GM12878 (cell line): ENCODE results near the gene IMPG2.

ENCODE experiments used
- POLR2AphosphoS5 ChIP-seq: IDR thresholded peaks from 2 replicates; pipeline ENCODE4 v1.6.1; 2011; ENCODE audit warnings: mild to moderate bottlenecking, low read length, inconsistent platforms
- STAT1 ChIP-seq: fragments of 450-650 bp; conservative IDR thresholded peaks from 2 replicates; pipeline ENCODE4 v1.6.1; 2014; ENCODE audit warnings: antibody characterized with exemption, mild to moderate bottlenecking
- ZBED1 ChIP-seq: IDR thresholded peaks from 2 replicates; pipeline ENCODE4 v1.6.1; 2016; ENCODE audit warnings: borderline replicate concordance
- ZNF274 ChIP-seq: IDR thresholded peaks from one replicate; pipeline ENCODE4 v1.8.0; 2011; ENCODE audit not compliant: insufficient read length, insufficient read depth
- ZSCAN29 ChIP-seq: fragments of 450-650 bp; IDR thresholded peaks from 2 replicates; pipeline ENCODE4 v1.6.1; 2017; ENCODE audit warnings: mild to moderate bottlenecking, moderate library complexity
- TF ChIP-seq, protein P1 (sequence below): IDR thresholded peaks from 2 replicates; pipeline ENCODE4 v1.6.1; 2012; ENCODE audit warnings: mild to moderate bottlenecking, low read depth, low read length
- TF ChIP-seq, protein P2 (sequence below), 3 experiments: IDR thresholded peaks in 2 of 3; conservative IDR thresholded peaks in 1 of 3; 2 replicates each; pipeline ENCODE4 v1.5.1; 2011; ENCODE audit warnings: low read depth in 3 of 3, low read length in 3 of 3, mild to moderate bottlenecking in 3 of 3, control low read depth in 2 of 3, moderate library complexity in 2 of 3, inconsistent platforms in 1 of 3, mixed read lengths in 1 of 3; ENCODE audit not compliant: control insufficient read depth in 2 of 3, insufficient read depth in 1 of 3; ENCODE audit errors: extremely low read depth in 1 of 3

DNA sequence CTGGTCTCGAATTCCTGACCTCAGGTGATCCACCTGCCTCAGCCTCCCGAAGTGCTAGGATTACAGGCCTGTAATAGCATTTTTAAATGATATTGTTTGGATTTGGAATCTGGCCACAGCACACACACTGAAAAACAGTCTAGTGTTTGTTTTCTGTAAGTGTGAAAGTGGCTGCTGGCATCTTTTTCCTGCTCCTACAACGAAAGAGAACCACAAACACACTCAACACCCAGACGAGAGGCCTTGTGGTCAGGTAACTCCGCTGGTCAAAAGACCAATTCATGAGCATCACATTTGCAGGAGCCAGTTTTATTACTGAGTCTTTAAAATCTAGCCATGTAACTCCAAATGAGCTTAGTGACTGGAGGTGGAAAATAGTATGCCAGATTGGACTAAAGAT lies 50.2 kb downstream of the IMPG2 start:
- no peak for TF ChIP-seq ZNF274
- TF ChIP-seq POLR2AphosphoS5 = no peak
- TF ChIP-seq, protein P1, sequence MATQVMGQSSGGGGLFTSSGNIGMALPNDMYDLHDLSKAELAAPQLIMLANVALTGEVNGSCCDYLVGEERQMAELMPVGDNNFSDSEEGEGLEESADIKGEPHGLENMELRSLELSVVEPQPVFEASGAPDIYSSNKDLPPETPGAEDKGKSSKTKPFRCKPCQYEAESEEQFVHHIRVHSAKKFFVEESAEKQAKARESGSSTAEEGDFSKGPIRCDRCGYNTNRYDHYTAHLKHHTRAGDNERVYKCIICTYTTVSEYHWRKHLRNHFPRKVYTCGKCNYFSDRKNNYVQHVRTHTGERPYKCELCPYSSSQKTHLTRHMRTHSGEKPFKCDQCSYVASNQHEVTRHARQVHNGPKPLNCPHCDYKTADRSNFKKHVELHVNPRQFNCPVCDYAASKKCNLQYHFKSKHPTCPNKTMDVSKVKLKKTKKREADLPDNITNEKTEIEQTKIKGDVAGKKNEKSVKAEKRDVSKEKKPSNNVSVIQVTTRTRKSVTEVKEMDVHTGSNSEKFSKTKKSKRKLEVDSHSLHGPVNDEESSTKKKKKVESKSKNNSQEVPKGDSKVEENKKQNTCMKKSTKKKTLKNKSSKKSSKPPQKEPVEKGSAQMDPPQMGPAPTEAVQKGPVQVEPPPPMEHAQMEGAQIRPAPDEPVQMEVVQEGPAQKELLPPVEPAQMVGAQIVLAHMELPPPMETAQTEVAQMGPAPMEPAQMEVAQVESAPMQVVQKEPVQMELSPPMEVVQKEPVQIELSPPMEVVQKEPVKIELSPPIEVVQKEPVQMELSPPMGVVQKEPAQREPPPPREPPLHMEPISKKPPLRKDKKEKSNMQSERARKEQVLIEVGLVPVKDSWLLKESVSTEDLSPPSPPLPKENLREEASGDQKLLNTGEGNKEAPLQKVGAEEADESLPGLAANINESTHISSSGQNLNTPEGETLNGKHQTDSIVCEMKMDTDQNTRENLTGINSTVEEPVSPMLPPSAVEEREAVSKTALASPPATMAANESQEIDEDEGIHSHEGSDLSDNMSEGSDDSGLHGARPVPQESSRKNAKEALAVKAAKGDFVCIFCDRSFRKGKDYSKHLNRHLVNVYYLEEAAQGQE = no peak
- TF ChIP-seq STAT1 = no peak
- no peak for TF ChIP-seq ZSCAN29
- no peak for TF ChIP-seq ZBED1
- TF ChIP-seq, protein P2, sequence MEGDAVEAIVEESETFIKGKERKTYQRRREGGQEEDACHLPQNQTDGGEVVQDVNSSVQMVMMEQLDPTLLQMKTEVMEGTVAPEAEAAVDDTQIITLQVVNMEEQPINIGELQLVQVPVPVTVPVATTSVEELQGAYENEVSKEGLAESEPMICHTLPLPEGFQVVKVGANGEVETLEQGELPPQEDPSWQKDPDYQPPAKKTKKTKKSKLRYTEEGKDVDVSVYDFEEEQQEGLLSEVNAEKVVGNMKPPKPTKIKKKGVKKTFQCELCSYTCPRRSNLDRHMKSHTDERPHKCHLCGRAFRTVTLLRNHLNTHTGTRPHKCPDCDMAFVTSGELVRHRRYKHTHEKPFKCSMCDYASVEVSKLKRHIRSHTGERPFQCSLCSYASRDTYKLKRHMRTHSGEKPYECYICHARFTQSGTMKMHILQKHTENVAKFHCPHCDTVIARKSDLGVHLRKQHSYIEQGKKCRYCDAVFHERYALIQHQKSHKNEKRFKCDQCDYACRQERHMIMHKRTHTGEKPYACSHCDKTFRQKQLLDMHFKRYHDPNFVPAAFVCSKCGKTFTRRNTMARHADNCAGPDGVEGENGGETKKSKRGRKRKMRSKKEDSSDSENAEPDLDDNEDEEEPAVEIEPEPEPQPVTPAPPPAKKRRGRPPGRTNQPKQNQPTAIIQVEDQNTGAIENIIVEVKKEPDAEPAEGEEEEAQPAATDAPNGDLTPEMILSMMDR (IDR thresholded peaks at IDR 0.05 in 2 of 3, conservative IDR thresholded peaks at IDR 0.05 in 1 of 3; ENCODE audit: control insufficient read depth in 2 of 3, extremely low read depth in 1 of 3, insufficient read depth in 1 of 3, low read depth in 3 of 3, low read length in 3 of 3) = no peak
